HEK293T (cell line): ENCODE results near the gene SYNDIG1L.

Source experiments
- ARNT ChIP-seq: fragments of 450-650 bp; IDR thresholded peaks from 2 replicates; pipeline ENCODE4 v1.6.1; 2017; ENCODE audit warnings: mild to moderate bottlenecking
- BHLHE40 ChIP-seq: fragments of 450-650 bp; IDR thresholded peaks from 2 replicates; pipeline ENCODE4 v1.6.1; 2016; ENCODE audit warnings: mild to moderate bottlenecking, moderate library complexity, borderline replicate concordance
- ELF4 ChIP-seq: fragments of 450-650 bp; IDR thresholded peaks from 2 replicates; pipeline ENCODE4 v1.6.1; 2017; ENCODE audit warnings: antibody characterized with exemption
- FOXA1 ChIP-seq: fragments of 450-650 bp; IDR thresholded peaks from 2 replicates; pipeline ENCODE4 v1.6.1; 2016; ENCODE audit warnings: mild to moderate bottlenecking
- HDGF ChIP-seq: fragments of 450-650 bp; IDR thresholded peaks from 2 replicates; pipeline ENCODE4 v1.6.1; 2017; ENCODE audit warnings: antibody characterized with exemption, borderline replicate concordance
- LEF1 ChIP-seq: fragments of 450-650 bp; IDR thresholded peaks from 2 replicates; pipeline ENCODE4 v1.6.1; 2017; ENCODE audit warnings: mild to moderate bottlenecking, borderline replicate concordance
- NFRKB ChIP-seq: fragments of 450-650 bp; IDR thresholded peaks from 2 replicates; pipeline ENCODE4 v1.6.1; 2016; ENCODE audit warnings: mild to moderate bottlenecking, moderate library complexity
- PKNOX1 ChIP-seq: fragments of 450-650 bp; IDR thresholded peaks from 2 replicates; pipeline ENCODE4 v1.6.1; 2016
- SP1 ChIP-seq: fragments of 450-650 bp; IDR thresholded peaks from 2 replicates; pipeline ENCODE4 v1.6.1; 2017
- TARDBP ChIP-seq: fragments of 450-650 bp; IDR thresholded peaks from 2 replicates; pipeline ENCODE4 v1.6.1; 2016
- ZNF384 ChIP-seq: fragments of 450-650 bp; IDR thresholded peaks from 2 replicates; pipeline ENCODE4 v1.6.1; 2016

GRCh38 chr14:74434294-74434693, 8.3 kb upstream of the SYNDIG1L start:
- TF ChIP-seq TARDBP = no peak
- no peak for TF ChIP-seq FOXA1
- no peak for TF ChIP-seq BHLHE40
- TF ChIP-seq NFRKB = no peak
- TF ChIP-seq LEF1 = no peak
- no peak for TF ChIP-seq PKNOX1
- no peak for TF ChIP-seq SP1
- no peak for TF ChIP-seq ELF4
- no peak for TF ChIP-seq ARNT
- TF ChIP-seq HDGF = no peak
- no peak for TF ChIP-seq ZNF384
